Ovary (tissue), 9 donors: ENCODE data around the gene FARP1. TPM values are rescaled to one million over a fixed set of nuclear protein-coding genes. Genes with fewer than 3 reads are reported as not detected.
A peak's percentile ranks its signal among the peaks of the same experiment; 100 is the strongest.
"Not testable (repeated sequence)": the region's sequence is repeated elsewhere in the genome, so short reads cannot be mapped to it uniquely, and the experiment has no call there.

ENCODE experiments used
- DNase-seq, 5 donors: peaks; one replicate each; pipeline ENCODE4 v3.0.0-alpha.2; 2019 to 2020
- H3K27ac ChIP-seq, 2 donors: fragments of 200-600 bp; one replicate each; pipeline versions ENCODE4 v1.5.1 to v1.8.0; 2019 to 2022
- H3K27me3 ChIP-seq: fragments of 200-600 bp; one replicate; pipeline ENCODE4 v1.8.0; 2022
- H3K36me3 ChIP-seq: fragments of 200-600 bp; sonication (generic); one replicate; pipeline ENCODE4 v1.5.1; 2019
- H3K4me1 ChIP-seq: one replicate; pipeline ENCODE4 v1.8.1; 2013; ENCODE audit warnings: mild to moderate bottlenecking, moderate library complexity; ENCODE audit not compliant: insufficient read depth
- H3K4me3 ChIP-seq: fragments of 200-600 bp; sonication (generic); one replicate; pipeline ENCODE4 v1.5.1; 2017
- H3K9me3 ChIP-seq, 2 donors: fragments of 200-600 bp in 1 of 2; sonication (generic) in 1 of 2; one replicate each; pipeline versions ENCODE4 v1.5.1 to v1.8.1; 2013 to 2019; ENCODE audit warnings: mild to moderate bottlenecking in 1 of 2, moderate library complexity in 1 of 2
- CTCF ChIP-seq, 3 donors: fragments of 450-650 bp in 2 of 3; fragments of 200-600 bp in 1 of 3; IDR thresholded peaks; one replicate each; pipeline versions ENCODE4 v1.5.1 to v1.8.0; 2016 to 2022; ENCODE audit warnings: antibody characterized with exemption in 3 of 3, mild to moderate bottlenecking in 1 of 3
- EP300 ChIP-seq: sonication (generic); formaldehyde crosslinking; IDR thresholded peaks from one replicate; pipeline ENCODE4 v1.6.1; 2017; ENCODE audit warnings: antibody characterized with exemption
- POLR2A ChIP-seq: fragments of 450-650 bp; IDR thresholded peaks from one replicate; pipeline ENCODE4 v1.6.1; 2017; ENCODE audit warnings: antibody characterized with exemption, mild to moderate bottlenecking, moderate library complexity
- WGBS, 3 donors: extraction: QIAGEN DNeasy Blood & Tissue Kit in 1 of 3; methylation state at CpG; one replicate each; pipeline versions ENCODE4 v1.1.5 to v1.1.7; 2013 to 2017; 5-methylcytosine and 5-hydroxymethylcytosine counted together
- intact Hi-C, 4 donors: fragments of 100-400 bp; cut with DNase I; formaldehyde crosslinking; loops; one replicate each; pipeline versions ENCODE4 v1.11.0 to v1.15.1; 2022 to 2023
- polyA plus RNA-seq, 2 donors: library from polyadenylated mRNA; stranded (reverse); fragments of 200-250 nt in 1 of 2; fragments of 350-450 nt in 1 of 2; fragmentation: Illumina TruSeq in 1 of 2; extraction: RNeasy Lipid Tissue Mini Kit (QIAGEN cat#74804) in 1 of 2; gene quantifications; one replicate each; pipeline ENCODE4 v1.2.3, GENCODE V29; 2013 to 2014
- total RNA-seq, 7 donors: library from RNA; depleted of rRNA in 2 of 7; stranded (reverse); fragments of >200 nt in 2 of 7; fragmentation: NEBNext Ultra II Directional in 3 of 7; extraction: Animal tissue kit (Norgen Biotek cat#: 25700) in 3 of 7; gene quantifications; one replicate each; pipeline versions ENCODE4 v1.1.0 to v1.2.4, GENCODE V29; 2016 to 2023
- donor health status: DM: no; HTN: no; CAD: no; lungs with moderate emphysema.
- donor health status: DM: no; HTN: no; CAD: no.
- donor health status: Bipolar disorder and iron deficiency.
- donor health status: DM: yes; HTN: yes; CAD: no.
- donor health status: DM: no; HTN: no; CAD: no.
- donor health status: DM: yes; HTN: yes; CAD: no.

Gene FARP1
- total and polyA plus RNA-seq, 9 donors = 10.2 to 90.1 (median 35.6) TPM

DNA sequence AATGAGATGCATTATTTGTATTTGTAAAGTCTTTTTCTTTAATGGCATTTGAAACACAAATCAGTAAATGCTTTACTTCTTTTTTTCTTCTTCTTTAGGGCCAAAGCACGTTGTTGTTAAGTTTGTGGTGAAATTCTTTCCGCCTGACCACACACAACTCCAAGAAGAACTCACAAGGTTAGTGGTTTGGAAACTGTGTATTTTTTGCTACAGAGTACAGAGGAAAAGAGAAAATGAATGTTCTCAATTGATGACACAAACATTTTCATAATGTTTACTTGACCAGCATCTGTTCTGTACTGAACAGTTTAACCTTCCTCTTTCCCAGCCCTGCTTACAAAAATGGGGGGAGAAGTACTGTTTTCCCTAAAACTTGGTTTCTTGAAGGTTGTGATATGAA lies 225.1 kb downstream of the FARP1 start:
- Histone ChIP-seq H3K4me3 (no peak overlapping the region), H3K27me3 (no peaks in the 10 kb centered on the region), H3K27ac (no peak overlapping the region), H3K9me3 (no peaks in the 10 kb centered on the region), H3K4me1 (peaks cover 12% of the 10 kb centered on the region), H3K36me3 (no peaks in the 10 kb centered on the region)
- intact Hi-C loops = no loop called here
- DNase-seq = no peak
- 28 to 39% (median 29%) methylated on average over 2 of the region's 2 CpGs for WGBS, 3 donors
- no peak for TF ChIP-seq CTCF (IDR thresholded peaks at IDR 0.05)
- TF ChIP-seq EP300 = no peak

DNA sequence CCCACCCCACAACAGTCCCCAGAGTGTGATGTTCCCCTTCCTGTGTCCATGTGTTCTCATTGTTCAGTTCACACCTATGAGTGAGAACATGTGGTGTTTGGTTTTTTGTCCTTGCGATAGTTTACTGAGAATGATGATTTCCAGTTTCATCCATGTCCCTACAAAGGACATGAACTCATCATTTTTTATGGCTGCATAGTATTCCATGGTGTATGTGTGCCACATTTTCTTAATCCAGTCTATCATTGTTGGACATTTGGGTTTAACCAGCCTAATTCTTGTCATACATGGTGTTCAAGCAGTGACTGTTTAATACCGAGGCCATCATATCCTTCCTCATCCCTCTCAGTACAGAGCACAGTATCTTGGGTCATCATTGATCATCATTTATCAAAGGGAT lies 226.6 kb downstream of the FARP1 start:
- H3K9me3 ChIP-seq, H3K4me3 ChIP-seq, H3K27ac ChIP-seq, intact Hi-C loops, H3K36me3 ChIP-seq, H3K27me3 ChIP-seq, DNase-seq: not testable (repeated sequence)
- 94 to 98% (median 97%) methylated on average over 2 of the region's 2 CpGs for WGBS, 3 donors
- peaks cover 12% of the 10 kb centered on the region for H3K4me1 ChIP-seq

- 95 to 98% (median 95%) methylated on average over 4 of the region's 4 CpGs for WGBS, 3 donors
- no peaks in the 10 kb centered on the region for H3K9me3 ChIP-seq
- no peak overlapping the region for H3K27ac ChIP-seq
- TF ChIP-seq POLR2A (no peak), EP300 (no peak)
- H3K4me3 ChIP-seq = no peak overlapping the region
- intact Hi-C loops = no loop called here
- no peak for DNase-seq
- H3K4me1 ChIP-seq = peaks cover 12% of the 10 kb centered on the region
- H3K36me3 ChIP-seq = no peaks in the 10 kb centered on the region
- no peaks in the 10 kb centered on the region for H3K27me3 ChIP-seq
Observed at GRCh38 chr13:98370261-98370660, 227.4 kb downstream of the FARP1 start.

DNA sequence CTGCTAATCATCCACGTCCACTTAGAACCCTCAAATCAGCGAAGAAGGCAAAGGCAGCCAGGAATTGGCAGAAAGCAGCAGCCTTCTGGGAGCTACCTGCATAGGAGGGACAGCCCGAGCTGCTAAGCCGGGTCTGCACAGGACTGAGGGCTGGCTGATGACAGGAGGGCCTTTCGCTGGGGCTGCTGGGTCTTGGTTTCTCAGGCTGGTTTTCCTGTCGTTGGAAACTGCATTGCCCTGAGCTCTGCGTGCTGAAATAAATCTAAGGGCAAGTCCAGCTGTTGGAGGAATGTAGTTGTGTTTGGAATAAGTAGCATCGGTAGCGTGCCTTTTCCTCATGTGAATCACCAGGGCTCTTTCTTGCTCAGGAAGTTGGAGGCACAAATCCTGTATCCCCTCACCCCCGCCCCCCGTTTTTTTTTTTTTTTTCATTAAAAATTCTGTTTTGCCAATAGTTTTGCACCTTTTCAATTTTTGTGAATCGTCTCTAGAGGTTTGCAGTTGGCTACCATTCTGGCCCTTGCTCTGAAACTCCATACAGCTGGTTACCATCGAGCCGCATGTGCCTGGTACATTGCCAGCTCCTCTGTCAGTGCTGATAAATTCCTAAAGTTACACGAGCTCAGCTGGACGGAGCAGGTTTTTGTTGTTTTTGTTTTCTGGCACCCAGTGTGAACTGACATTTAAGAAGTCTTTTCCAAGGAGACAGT lies 228.1 kb downstream of the FARP1 start:
- H3K9me3 ChIP-seq = no peaks in the 10 kb centered on the region
- no peaks in the 10 kb centered on the region for H3K36me3 ChIP-seq
- intact Hi-C loops = no loop called here
- H3K27ac ChIP-seq = no peak overlapping the region
- TF ChIP-seq CTCF (IDR thresholded peaks at IDR 0.05) (no peak), POLR2A (no peak), EP300 (no peak)
- peak; percentile 70 to 81 (median 72) for DNase-seq
- H3K4me3 ChIP-seq = no peak overlapping the region
- 4 to 16% (median 10%) methylated on average over 16 of the region's 16 CpGs for WGBS, 3 donors
- H3K4me1 ChIP-seq = peaks cover 12% of the 10 kb centered on the region
- no peaks in the 10 kb centered on the region for H3K27me3 ChIP-seq

GRCh38 chr13:98371516-98372023 lies 228.7 kb downstream of the FARP1 start:
- Histone ChIP-seq H3K4me1 (peaks cover 12% of the 10 kb centered on the region), H3K27ac (no peak overlapping the region), H3K27me3 (no peaks in the 10 kb centered on the region), H3K4me3 (no peak overlapping the region), H3K9me3 (no peaks in the 10 kb centered on the region), H3K36me3 (no peaks in the 10 kb centered on the region)
- DNase-seq = no peak
- no peak for TF ChIP-seq POLR2A
- TF ChIP-seq CTCF (IDR thresholded peaks at IDR 0.05) = no peak
- TF ChIP-seq EP300 = no peak
- intact Hi-C loops = no loop called here
- 47 to 55% (median 48%) methylated on average over 5 of the region's 5 CpGs for WGBS, 3 donors
